Endodermal cell (in vitro differentiated cells): ENCODE data around the gene CHDH. TPM values are rescaled to one million over a fixed set of nuclear protein-coding genes. Genes with fewer than 3 reads are reported as not detected.

Experiments
- DNase-seq: peaks from one replicate; pipeline ENCODE4 v3.0.0-alpha.2; 2017
- H3K27ac ChIP-seq: 2 replicates; pipeline ENCODE4 v1.5.1; 2013; ENCODE audit warnings: mild to moderate bottlenecking, low read depth, low read length, moderate library complexity
- H3K27me3 ChIP-seq: 2 replicates; pipeline ENCODE4 v1.6.1; 2013; ENCODE audit warnings: mild to moderate bottlenecking, low read length, moderate library complexity; ENCODE audit not compliant: insufficient read depth, control insufficient read depth, poor library complexity, severe bottlenecking
- H3K36me3 ChIP-seq: 2 replicates; pipeline ENCODE4 v1.7.0; 2013; ENCODE audit warnings: mild to moderate bottlenecking, low read length, moderate library complexity; ENCODE audit not compliant: control insufficient read depth, insufficient read depth
- H3K4me1 ChIP-seq: one replicate; pipeline ENCODE4 v1.7.0; 2013; ENCODE audit warnings: low read length; ENCODE audit not compliant: control insufficient read depth, insufficient read depth
- H3K4me3 ChIP-seq: 2 replicates; pipeline ENCODE4 v1.5.1; 2013; ENCODE audit warnings: mild to moderate bottlenecking, low read length, moderate library complexity
- H3K9ac ChIP-seq: 2 replicates; pipeline ENCODE4 v1.6.1; 2013; ENCODE audit warnings: mild to moderate bottlenecking, low read length, moderate library complexity; ENCODE audit not compliant: poor library complexity, severe bottlenecking; ENCODE audit errors: extremely low read depth
- H3K9me3 ChIP-seq: 2 replicates; pipeline ENCODE4 v1.6.1; 2013; ENCODE audit warnings: mild to moderate bottlenecking, low read length, moderate library complexity; ENCODE audit not compliant: control insufficient read depth
- H3K27ac Mint-ChIP-seq: 2 replicates; pipeline ENCODE4 v1.8.0; 2020; ENCODE audit warnings: mixed read lengths
- H3K27me3 Mint-ChIP-seq: 2 replicates; pipeline ENCODE4 v1.8.0; 2021; ENCODE audit warnings: mild to moderate bottlenecking, mixed read lengths; ENCODE audit not compliant: insufficient read depth
- H3K36me3 Mint-ChIP-seq: 2 replicates; pipeline ENCODE4 v1.8.0; 2020; ENCODE audit warnings: low read depth, mixed read lengths
- H3K4me1 Mint-ChIP-seq: 2 replicates; pipeline ENCODE4 v1.8.0; 2020; ENCODE audit warnings: mixed read lengths
- H3K4me3 Mint-ChIP-seq: 2 replicates; pipeline ENCODE4 v1.8.0; 2020; ENCODE audit warnings: mild to moderate bottlenecking, moderate library complexity, mixed read lengths
- H3K9me3 Mint-ChIP-seq: 2 replicates; pipeline ENCODE4 v1.8.0; 2020; ENCODE audit warnings: mild to moderate bottlenecking, mixed read lengths
- CTCF ChIP-seq: fragments of 200-600 bp; sonication (generic); conservative IDR thresholded peaks from 2 replicates; pipeline ENCODE4 v1.5.0; 2021; ENCODE audit warnings: antibody characterized with exemption, mild to moderate bottlenecking
- WGBS, 2 experiments: methylation state at CpG; one replicate each; pipeline versions ENCODE4 v1.1.5 to v1.1.7; 2013; ENCODE audit warnings: missing lambda C conversion rate in 2 of 2, mixed read lengths in 1 of 2; ENCODE audit not compliant: insufficient coverage in 1 of 2, insufficient read length in 1 of 2; 5-methylcytosine and 5-hydroxymethylcytosine counted together
- total RNA-seq, 2 donors: library from RNA; stranded (reverse); fragmentation: NEBNext Ultra II Directional in 1 of 2; extraction: Animal tissue kit (Norgen Biotek cat#: 25700) in 1 of 2; gene quantifications; 2 replicates in 1 of 2; 3 replicates in 1 of 2; pipeline ENCODE4 v1.2.1, GENCODE V29; 2021

The CHDH gene
- total RNA-seq, 2 donors from 2014 or later = 12.7 to 21.4 TPM

GRCh38 chr3:53828581-53828980, 17.6 kb downstream of the CHDH start:
- Histone ChIP-seq H3K9ac (no peak overlapping the region), H3K27me3 (no peaks in the 10 kb centered on the region), H3K4me3 (no peak overlapping the region), H3K36me3 (no peaks in the 10 kb centered on the region), H3K9me3 (no peaks in the 10 kb centered on the region), H3K27ac (no peak overlapping the region), H3K4me1 (no peaks in the 10 kb centered on the region)
- Mint-ChIP-seq H3K27me3 (no peaks in the 10 kb centered on the region), H3K36me3 (peaks cover 20% of the 10 kb centered on the region), H3K27ac (no peak overlapping the region), H3K4me3 (no peak overlapping the region), H3K9me3 (no peaks in the 10 kb centered on the region), H3K4me1 (peaks cover 3% of the 10 kb centered on the region)
- DNase-seq = no peak
- TF ChIP-seq CTCF = no peak
- WGBS, 2 experiments = 86 to 89% methylated on average over 1 of the region's 1 CpG

- Mint-ChIP-seq H3K4me3 (no peak overlapping the region), H3K36me3 (peaks cover 16% of the 10 kb centered on the region), H3K9me3 (no peaks in the 10 kb centered on the region), H3K27me3 (no peaks in the 10 kb centered on the region), H3K27ac (no peak overlapping the region), H3K4me1 (peaks cover 3% of the 10 kb centered on the region)
- Histone ChIP-seq H3K4me3 (no peak overlapping the region), H3K27me3 (no peaks in the 10 kb centered on the region), H3K9ac (no peak overlapping the region), H3K27ac (no peak overlapping the region), H3K36me3 (no peaks in the 10 kb centered on the region), H3K9me3 (no peaks in the 10 kb centered on the region), H3K4me1 (no peaks in the 10 kb centered on the region)
- 89% methylated on average over 1 of the region's 1 CpG; no CpG with 5 or more reads in 1 of the 2 experiments for WGBS, 2 experiments
- TF ChIP-seq CTCF = no peak
- no peak for DNase-seq
These were observed 20.2 kb downstream of the CHDH start for GRCh38 chr3:53826048-53826447.

- H3K27ac Mint-ChIP-seq = no peak overlapping the region
- no peaks in the 10 kb centered on the region for H3K27me3 Mint-ChIP-seq
- H3K36me3 ChIP-seq = peaks cover 7% of the 10 kb centered on the region
- peaks cover 3% of the 10 kb centered on the region for H3K4me1 Mint-ChIP-seq
- no peaks in the 10 kb centered on the region for H3K9me3 Mint-ChIP-seq
- peaks cover 16% of the 10 kb centered on the region for H3K36me3 Mint-ChIP-seq
- no peaks in the 10 kb centered on the region for H3K4me1 ChIP-seq
- no peak overlapping the region for H3K9ac ChIP-seq
- H3K27ac ChIP-seq = no peak overlapping the region
- WGBS, 2 experiments = 90% methylated on average over 4 of the region's 4 CpGs; no CpG with 5 or more reads in 1 of the 2 experiments
- DNase-seq = no peak
- H3K9me3 ChIP-seq = no peaks in the 10 kb centered on the region
- no peak for TF ChIP-seq CTCF
- no peak overlapping the region for H3K4me3 Mint-ChIP-seq
- H3K27me3 ChIP-seq = no peaks in the 10 kb centered on the region
- H3K4me3 ChIP-seq = no peak overlapping the region
These were observed 21.4 kb downstream of the CHDH start for GRCh38 chr3:53824795-53825194.
